GM21367 (cell line): ENCODE results near the gene LST1.
"Not testable (repeated sequence)": the region's sequence is repeated elsewhere in the genome, so short reads cannot be mapped to it uniquely, and the experiment has no call there.

Experiments used
- ATAC-seq: cut with Tn5 transposase; IDR thresholded peaks from one replicate; pipeline ENCODE4 v1.9.1; 2021; ENCODE audit not compliant: unreplicated experiment

Gene LST1

GRCh38 chr6:31586008-31586407 lies at the start of gene LST1:
Gene LST1 (plus strand): TSS chr6:31586277. CDS start chr6:31587300, 1,023 bp downstream.
- ATAC-seq = no peak

GRCh38 chr6:31538805-31539400 lies 47.2 kb upstream of the LST1 start:
- no peak for ATAC-seq

- no peak for ATAC-seq
Measured at GRCh38 chr6:31540640-31541039, 45.4 kb upstream of the LST1 start.

- ATAC-seq = no peak
Measured at GRCh38 chr6:31541059-31541657, 44.9 kb upstream of the LST1 start.

GRCh38 chr6:31541658-31542521 lies 44.2 kb upstream of the LST1 start, which contains the start of gene DDX39B:
Gene DDX39B (minus strand): TSS chr6:31542003. CDS start chr6:31540532, 1,471 bp downstream.
- peak; percentile 55 for ATAC-seq

GRCh38 chr6:31543639-31544038 lies 42.4 kb upstream of the LST1 start:
- ATAC-seq = no peak

GRCh38 chr6:31544676-31545075 lies 41.4 kb upstream of the LST1 start:
- no peak for ATAC-seq

- no peak for ATAC-seq
Measured at GRCh38 chr6:31545291-31545690, 40.8 kb upstream of the LST1 start.

- peak; percentile 36 for ATAC-seq
Measured at GRCh38 chr6:31546339-31546957, 39.6 kb upstream of the LST1 start, which contains the start of gene ATP6V1G2. Gene ATP6V1G2 (minus strand): TSS chr6:31546608. CDS start chr6:31546559, 49 bp downstream.

GRCh38 chr6:31546958-31547726 lies 38.9 kb upstream of the LST1 start, which contains the start of gene NFKBIL1:
Gene NFKBIL1 (plus strand): TSS chr6:31547608. CDS start chr6:31547695, 87 bp downstream.
- peak; percentile 42 for ATAC-seq

GRCh38 chr6:31547727-31548543 lies 38.1 kb upstream of the LST1 start:
- no peak for ATAC-seq

- ATAC-seq = no peak
Measured at GRCh38 chr6:31548544-31548873, 37.6 kb upstream of the LST1 start.

- ATAC-seq = not testable (repeated sequence)
Measured at GRCh38 chr6:31551371-31551770, 34.7 kb upstream of the LST1 start.

- ATAC-seq = no peak
Measured at GRCh38 chr6:31556307-31556706, 29.8 kb upstream of the LST1 start.

GRCh38 chr6:31557443-31558317 lies 28.4 kb upstream of the LST1 start:
- ATAC-seq = no peak

- no peak for ATAC-seq
Measured at GRCh38 chr6:31558318-31558625, 27.8 kb upstream of the LST1 start.

GRCh38 chr6:31558631-31559500 lies 27.2 kb upstream of the LST1 start:
- ATAC-seq = no peak

- ATAC-seq = peak; percentile 1
Measured at GRCh38 chr6:31559606-31559957, 26.5 kb upstream of the LST1 start.
